GM12878 (cell line): ENCODE measurements around the gene OSBPL7. TPM values are rescaled to one million over a fixed set of nuclear protein-coding genes. Genes with fewer than 3 reads are reported as not detected.

Experiments
- ATAC-seq: fragments of 200-7000 bp; cut with Tn5 transposase; 3 replicates; pipeline ENCODE4 v1.9.1; 2020; ENCODE audit warnings: mild to moderate bottlenecking, moderate library complexity
- BruUV-seq: library from RNA; stranded (reverse); fragments of 400-500 nt; replicated peaks from 2 replicates; lab custom pipeline; 2021; lab: Mats Ljungman, UMichigan
- CTCF ChIA-PET: fragments of 300-600 bp; sonication (Branson Sonifier 250); formaldehyde crosslinking; extraction: SDS; loops from one replicate; lab custom pipeline; 2021; ENCODE audit warnings: inconsistent platforms; lab: Yijun Ruan, JAX
- POLR2A ChIA-PET: fragments of 350-600 bp; formaldehyde crosslinking; extraction: SDS; loops from one replicate; lab custom pipeline; 2021; ENCODE audit warnings: inconsistent platforms; lab: Charles Lee
- RAD21 ChIA-PET: fragments of 300-600 bp; sonication (Branson Sonifier 250); formaldehyde crosslinking; loops from one replicate; lab custom pipeline; 2023; ENCODE audit warnings: antibody characterized with exemption; ENCODE audit not compliant: unreplicated experiment; lab: Charles Lee
- SMC1A ChIA-PET: fragments of 300-600 bp; sonication (Branson Sonifier 250); formaldehyde crosslinking; loops from one replicate; lab custom pipeline; 2023; ENCODE audit not compliant: unreplicated experiment, uncharacterized antibody; lab: Charles Lee
- DNase-seq: peaks from one replicate; pipeline ENCODE4 v3.0.0-alpha.2; 2011; ENCODE audit warnings: low read depth, low spot score
- FAIRE-seq: peaks from 3 replicates; lab custom pipeline; 2011; peaks lifted over from hg19 to GRCh38; lab: Jason Lieb, UNC
- H2AFZ ChIP-seq: 2 replicates; pipeline ENCODE4 v1.6.0; 2011; ENCODE audit warnings: low read depth, low read length, control low read depth; ENCODE audit not compliant: control insufficient read depth
- H3K27ac ChIP-seq: 2 replicates; pipeline ENCODE4 v1.5.1; 2011; ENCODE audit warnings: control low read depth; ENCODE audit not compliant: control insufficient read depth, insufficient read depth
- H3K27me3 ChIP-seq, 2 experiments: replicated peaks in 1 of 2; 2 replicates each; pipeline versions ENCODE4 v1.6.0 to v1.6.1; 2011; ENCODE audit warnings: low read length in 1 of 2; ENCODE audit not compliant: control insufficient read depth in 2 of 2, insufficient read depth in 2 of 2
- H3K36me3 ChIP-seq, 2 experiments: 2 replicates each; pipeline ENCODE4 v1.5.1; 2011; ENCODE audit warnings: low read length in 1 of 2; ENCODE audit not compliant: control insufficient read depth in 2 of 2, insufficient read depth in 2 of 2
- H3K4me1 ChIP-seq: 2 replicates; pipeline ENCODE4 v1.6.1; 2011; ENCODE audit warnings: mild to moderate bottlenecking, low read length, moderate library complexity, mixed read lengths; ENCODE audit not compliant: control insufficient read depth, insufficient read depth
- H3K4me2 ChIP-seq: 2 replicates; pipeline ENCODE4 v1.6.0; 2011; ENCODE audit warnings: control low read depth; ENCODE audit not compliant: control insufficient read depth, insufficient read depth
- H3K4me3 ChIP-seq: fragments of 200-600 bp; sonication (generic); 2 replicates; pipeline ENCODE4 v1.5.1; 2016
- H3K79me2 ChIP-seq: 2 replicates; pipeline ENCODE4 v1.6.0; 2011; ENCODE audit warnings: low read length; ENCODE audit not compliant: control insufficient read depth, insufficient read depth
- H3K9ac ChIP-seq: 2 replicates; pipeline ENCODE4 v1.8.0; 2011; ENCODE audit warnings: low read length, control low read depth, mixed read lengths; ENCODE audit not compliant: control insufficient read depth, insufficient read depth
- H3K9me3 ChIP-seq: replicated peaks from 3 replicates; pipeline ENCODE4 v1.5.1; 2011; ENCODE audit warnings: mild to moderate bottlenecking, low read length; ENCODE audit not compliant: control insufficient read depth, insufficient read depth
- H4K20me1 ChIP-seq: 2 replicates; pipeline ENCODE4 v1.6.0; 2011; ENCODE audit not compliant: control insufficient read depth, insufficient read depth
- CEBPB ChIP-seq, 2 experiments: fragments of 150-350 bp in 1 of 2; IDR thresholded peaks; 2 replicates each; pipeline ENCODE4 v1.6.1; 2012 to 2014; ENCODE audit warnings: low read depth in 2 of 2, low read length in 2 of 2, borderline replicate concordance in 1 of 2, inconsistent platforms in 1 of 2
- CHD1 ChIP-seq: IDR thresholded peaks from 2 replicates; pipeline ENCODE4 v1.6.1; 2012; ENCODE audit warnings: low read depth, low read length, improper control_type of control experiment
- NFIC ChIP-seq: IDR thresholded peaks from 2 replicates; pipeline ENCODE4 v1.6.1; 2012; ENCODE audit warnings: low read depth, mild to moderate bottlenecking, inconsistent platforms, low read length, moderate library complexity
- POLR2A ChIP-seq: IDR thresholded peaks from 2 replicates; pipeline ENCODE4 v1.6.1; 2011; ENCODE audit warnings: low read depth, mild to moderate bottlenecking, low read length
- ZNF207 ChIP-seq: fragments of 450-650 bp; IDR thresholded peaks from 2 replicates; pipeline ENCODE4 v1.6.1; 2014; ENCODE audit warnings: antibody characterized with exemption, mild to moderate bottlenecking, borderline replicate concordance
- ZNF24 ChIP-seq: fragments of 450-650 bp; IDR thresholded peaks from 2 replicates; pipeline ENCODE4 v1.6.1; 2017; ENCODE audit warnings: antibody characterized with exemption, mild to moderate bottlenecking
- ZNF622 ChIP-seq: fragments of 450-650 bp; IDR thresholded peaks from 2 replicates; pipeline ENCODE4 v1.6.1; 2017; ENCODE audit warnings: mild to moderate bottlenecking, inconsistent platforms
- WGBS: methylation state at CpG from one replicate; pipeline ENCODE4 v1.1.6; 2016; ENCODE audit warnings: low lambda C conversion rate; ENCODE audit not compliant: insufficient replicate concordance, insufficient coverage; ENCODE audit errors: missing lambda C conversion rate; 5-methylcytosine and 5-hydroxymethylcytosine counted together
- in situ Hi-C: fragments of 300-500 bp; cut with MboI; formaldehyde crosslinking; loops from 9 replicates; pipeline ENCODE4 v1.14.3; 2018; ENCODE audit warnings: mixed read lengths
- intact Hi-C: fragments of 100-400 bp; cut with micrococcal nuclease; formaldehyde crosslinking; loops from one replicate; pipeline ENCODE4 v1.14.2; 2022; ENCODE audit not compliant: unreplicated experiment
- polyA plus RNA-seq, 11 experiments: library from polyadenylated mRNA; depleted of rRNA in 4 of 11; unstranded in 6 of 11; stranded (reverse) in 5 of 11; fragments of >200 nt; fragmentation: Nextera tagmentation in 4 of 11; fragmentation: Illumina TruSeq in 1 of 11; extraction: Ambion mirVana in 4 of 11; extraction: Trizol in 1 of 11; gene quantifications; 1 replicate in 1 of 11; 2 replicates in 10 of 11; pipeline versions ENCODE4 v1.2.1 to v1.2.3, GENCODE V29; 2011 to 2016; ENCODE audit warnings: inconsistent platforms in 2 of 11, missing spikeins in 2 of 11, low read depth in 1 of 11
- total RNA-seq, 4 experiments: library from RNA; depleted of rRNA in 3 of 4; stranded (reverse); fragments of >200 nt in 3 of 4; fragmentation: Illumina TruSeq in 1 of 4; extraction: Trizol in 1 of 4; gene quantifications; 2 replicates each; pipeline versions ENCODE4 v1.2.1 to v1.2.3, GENCODE V29; 2013 to 2021
- TF ChIP-seq, protein P1 (sequence below): fragments of 450-650 bp; IDR thresholded peaks from 2 replicates; pipeline ENCODE4 v1.6.1; 2016; ENCODE audit warnings: mild to moderate bottlenecking
- TF ChIP-seq, protein P2 (sequence below): fragments of 450-650 bp; formaldehyde crosslinking; IDR thresholded peaks from 2 replicates; pipeline ENCODE4 v1.4.0; 2022; ENCODE audit warnings: mild to moderate bottlenecking, moderate library complexity

OSBPL7 gene
- total and polyA plus RNA-seq, 10 of the 15 experiments (the other 5 are each of a cell fraction or from before 2014, with no cell fraction given), result 0.50 to 16.1 (median 6.7) TPM

DNA sequence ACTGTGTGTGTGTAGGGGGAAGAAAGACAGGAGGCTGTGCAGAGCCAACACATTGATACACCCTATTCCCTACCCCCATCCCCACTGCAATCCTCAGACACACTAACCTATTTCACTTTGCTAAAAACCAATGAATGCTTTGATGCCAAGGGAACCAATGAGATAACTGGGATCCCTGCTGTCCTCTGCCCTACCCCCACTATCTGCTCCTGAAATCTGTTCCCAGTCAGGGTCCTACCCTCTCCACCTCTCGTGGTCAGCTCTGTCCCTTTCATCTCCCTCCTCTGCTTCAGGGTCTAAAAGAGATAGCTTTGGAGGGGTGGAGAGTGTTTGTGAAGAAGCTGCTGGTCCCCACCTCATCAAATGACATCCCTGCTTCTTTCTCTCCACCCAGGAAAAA is 48.5 kb upstream of the OSBPL7 start:
- in situ Hi-C loops, result no loop called here
- CTCF ChIA-PET, result interaction anchor here (0.7 to 1.0 kb wide), 3 partner anchors 30 to 121 kb away, joined by 3 read pairs; no protein-coding TSS in a partner anchor
- TF ChIP-seq, protein P1, sequence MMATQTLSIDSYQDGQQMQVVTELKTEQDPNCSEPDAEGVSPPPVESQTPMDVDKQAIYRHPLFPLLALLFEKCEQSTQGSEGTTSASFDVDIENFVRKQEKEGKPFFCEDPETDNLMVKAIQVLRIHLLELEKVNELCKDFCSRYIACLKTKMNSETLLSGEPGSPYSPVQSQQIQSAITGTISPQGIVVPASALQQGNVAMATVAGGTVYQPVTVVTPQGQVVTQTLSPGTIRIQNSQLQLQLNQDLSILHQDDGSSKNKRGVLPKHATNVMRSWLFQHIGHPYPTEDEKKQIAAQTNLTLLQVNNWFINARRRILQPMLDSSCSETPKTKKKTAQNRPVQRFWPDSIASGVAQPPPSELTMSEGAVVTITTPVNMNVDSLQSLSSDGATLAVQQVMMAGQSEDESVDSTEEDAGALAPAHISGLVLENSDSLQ, result no peak
- TF ChIP-seq, all 136 proteins: peak for 0
- ChIA-PET POLR2A (no interaction called here), SMC1A (interaction anchor here (0.8 kb wide), 1 partner anchor 21 kb away, joined by 6 read pairs; no protein-coding TSS in a partner anchor), RAD21 (interaction anchor here (1.4 kb wide), 1 partner anchor 20 kb away, joined by 4 read pairs; no protein-coding TSS in a partner anchor)
- Histone ChIP-seq H3K36me3 (no peaks in the 10 kb centered on the region), H3K4me2 (no peak overlapping the region), H2AFZ (no peak overlapping the region), H3K27ac (no peak overlapping the region), H3K27me3 (peaks cover 0 to 7% of the 10 kb centered on the region in 2 experiments), H3K4me3 (no peak overlapping the region), H3K9ac (no peak overlapping the region), H3K9me3 (no peaks in the 10 kb centered on the region), H4K20me1 (no peaks in the 10 kb centered on the region), H3K79me2 (no peaks in the 10 kb centered on the region), H3K4me1 (peaks cover 6% of the 10 kb centered on the region; the same call in 1 of the 2 replicates)
- FAIRE-seq, result no peak
- BruUV-seq, result no TSS peak
- intact Hi-C loops, result no loop called here
- ATAC-seq, result no peak
- 0% methylated on average over 1 of the region's 1 CpG for WGBS
- no peak for DNase-seq

DNA sequence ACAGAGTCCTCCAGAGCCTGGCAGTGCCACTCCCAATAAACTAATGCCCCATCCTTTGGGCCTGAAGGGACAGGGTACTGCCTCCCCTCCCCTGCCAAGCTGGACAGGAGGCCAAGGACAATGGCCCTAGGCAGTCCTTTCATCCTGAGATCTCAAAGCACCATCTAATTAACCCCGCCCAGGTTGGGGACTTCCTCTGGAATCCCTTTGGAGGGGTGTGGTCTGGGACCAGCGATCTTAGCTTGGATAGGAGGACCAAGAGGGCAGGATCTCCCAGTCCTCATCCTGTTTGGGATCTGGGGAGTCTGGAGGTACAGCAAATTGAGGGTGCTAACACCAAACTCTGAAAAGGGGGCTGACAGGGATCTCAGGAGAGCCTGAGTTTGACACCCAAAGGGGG is 47.5 kb upstream of the OSBPL7 start:
- no peak overlapping the region for H3K9ac ChIP-seq
- DNase-seq, result no peak
- ChIA-PET SMC1A (no interaction called here), RAD21 (no interaction called here), POLR2A (no interaction called here), CTCF (no interaction called here)
- 0% methylated on average over 2 of the region's 2 CpGs for WGBS
- H3K9me3 ChIP-seq, result no peaks in the 10 kb centered on the region
- H3K36me3 ChIP-seq, result no peaks in the 10 kb centered on the region
- H2AFZ ChIP-seq, result no peak overlapping the region
- no TSS peak for BruUV-seq
- peaks cover 0 to 7% of the 10 kb centered on the region in 2 experiments for H3K27me3 ChIP-seq
- no peaks in the 10 kb centered on the region for H4K20me1 ChIP-seq
- H3K4me2 ChIP-seq, result no peak overlapping the region
- in situ Hi-C loops (no loop called here), intact Hi-C loops (no loop called here)
- no peaks in the 10 kb centered on the region for H3K79me2 ChIP-seq
- no peak for TF ChIP-seq ZNF207
- no peak for TF ChIP-seq ZNF622
- no peak for TF ChIP-seq POLR2A
- TF ChIP-seq, protein P2, sequence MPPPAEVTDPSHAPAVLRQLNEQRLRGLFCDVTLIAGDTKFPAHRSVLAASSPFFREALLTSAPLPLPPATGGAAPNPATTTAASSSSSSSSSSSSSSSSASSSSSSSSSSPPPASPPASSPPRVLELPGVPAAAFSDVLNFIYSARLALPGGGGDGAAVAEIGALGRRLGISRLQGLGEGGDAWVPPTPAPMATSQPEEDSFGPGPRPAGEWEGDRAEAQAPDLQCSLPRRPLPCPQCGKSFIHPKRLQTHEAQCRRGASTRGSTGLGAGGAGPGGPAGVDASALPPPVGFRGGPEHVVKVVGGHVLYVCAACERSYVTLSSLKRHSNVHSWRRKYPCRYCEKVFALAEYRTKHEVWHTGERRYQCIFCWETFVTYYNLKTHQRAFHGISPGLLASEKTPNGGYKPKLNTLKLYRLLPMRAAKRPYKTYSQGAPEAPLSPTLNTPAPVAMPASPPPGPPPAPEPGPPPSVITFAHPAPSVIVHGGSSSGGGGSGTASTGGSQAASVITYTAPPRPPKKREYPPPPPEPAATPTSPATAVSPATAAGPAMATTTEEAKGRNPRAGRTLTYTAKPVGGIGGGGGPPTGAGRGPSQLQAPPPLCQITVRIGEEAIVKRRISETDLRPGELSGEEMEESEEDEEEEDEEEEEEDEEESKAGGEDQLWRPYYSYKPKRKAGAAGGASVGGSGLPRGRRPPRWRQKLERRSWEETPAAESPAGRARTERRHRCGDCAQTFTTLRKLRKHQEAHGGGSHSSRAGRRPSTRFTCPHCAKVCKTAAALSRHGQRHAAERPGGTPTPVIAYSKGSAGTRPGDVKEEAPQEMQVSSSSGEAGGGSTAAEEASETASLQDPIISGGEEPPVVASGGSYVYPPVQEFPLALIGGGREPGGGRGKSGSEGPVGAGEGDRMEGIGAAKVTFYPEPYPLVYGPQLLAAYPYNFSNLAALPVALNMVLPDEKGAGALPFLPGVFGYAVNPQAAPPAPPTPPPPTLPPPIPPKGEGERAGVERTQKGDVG (CRISPR knock-in tag), result no peak
- no peak for TF ChIP-seq ZNF24
- no peak for TF ChIP-seq CHD1
- no peak for TF ChIP-seq CEBPB (IDR thresholded peaks at IDR 0.05; ENCODE audit: borderline replicate concordance in 1 of 2, low read depth in 2 of 2, low read length in 2 of 2)
- no peak for TF ChIP-seq NFIC
- H3K4me3 ChIP-seq, result no peak overlapping the region
- H3K4me1 ChIP-seq, result peaks cover 6% of the 10 kb centered on the region; the same call in 1 of the 2 replicates
- FAIRE-seq, result no peak
- no peak overlapping the region for H3K27ac ChIP-seq
- no peak for ATAC-seq
